BLaER1 treated with 17β-estradiol and CSF1 and Interleukin-3, amounts not matched to agents 10 nM and 100 nM (cell line): Measurements from ENCODE around the gene AMPD3.
A peak's percentile ranks its signal among the peaks of the same experiment; 100 is the strongest.

Source experiments
- H3K27ac ChIP-seq, 11 experiments: shearing (Covaris generic); formaldehyde crosslinking; 2 replicates each; pipeline ENCODE4 v1.8.1; 2022
- H3K27me3 ChIP-seq, 11 experiments: shearing (Covaris generic); formaldehyde crosslinking; 2 replicates each; pipeline ENCODE4 v1.8.1; 2022
- H3K36me3 ChIP-seq, 11 experiments: shearing (Covaris generic); formaldehyde crosslinking; 2 replicates each; pipeline ENCODE4 v1.8.1; 2022
- H3K4me1 ChIP-seq, 10 experiments: shearing (Covaris generic); formaldehyde crosslinking; 2 replicates each; pipeline ENCODE4 v1.8.1; 2022
- H3K4me2 ChIP-seq, 11 experiments: shearing (Covaris generic); formaldehyde crosslinking; 2 replicates each; pipeline ENCODE4 v1.8.1; 2022
- H3K4me3 ChIP-seq, 10 experiments: shearing (Covaris generic); formaldehyde crosslinking; 2 replicates each; pipeline ENCODE4 v1.8.1; 2022
- H3K9ac ChIP-seq, 11 experiments: shearing (Covaris generic); formaldehyde crosslinking; 2 replicates each; pipeline ENCODE4 v1.8.1; 2022
- H3K9me3 ChIP-seq, 11 experiments: shearing (Covaris generic); formaldehyde crosslinking; replicated peaks in 1 of 11; 2 replicates each; pipeline ENCODE4 v1.8.1; 2022
- H4K20me1 ChIP-seq, 11 experiments: shearing (Covaris generic); formaldehyde crosslinking; 2 replicates each; pipeline ENCODE4 v1.8.1; 2022
- Cebpa-rat ChIP-seq, 11 experiments: shearing (Covaris generic); IDR thresholded peaks; 2 replicates each; pipeline ENCODE4 v1.8.1; 2022

Gene AMPD3

GRCh38 chr11:10460611-10461275, 5.7 kb downstream of the AMPD3 start:
- H3K9ac ChIP-seq = peak overlapping the region in 3 of 11 experiments; percentile 1 to 34 (median 9); a peak in 3 of 22 replicates
- TF ChIP-seq Cebpa-rat (IDR thresholded peaks at IDR 0.05) = no peak
- H3K4me3 ChIP-seq = no peak overlapping the region
- peak overlapping the region; percentile 60 to 93 (median 74) for H3K4me2 ChIP-seq
- peak overlapping the region in 4 of 11 experiments; percentile 6 to 46 (median 28); a peak in 5 of 22 replicates for H3K27ac ChIP-seq
- peaks cover 0 to 95% (median 0%) of the 10 kb centered on the region in 11 experiments; a peak in 8 of 22 replicates for H4K20me1 ChIP-seq
- peaks cover 0 to 34% (median 11%) of the 10 kb centered on the region in 11 experiments; a peak in 15 of 22 replicates for H3K9me3 ChIP-seq
- peaks cover 55 to 63% (median 56%) of the 10 kb centered on the region in 10 experiments for H3K4me1 ChIP-seq
- no peaks in the 10 kb centered on the region for H3K27me3 ChIP-seq
- H3K36me3 ChIP-seq = peaks cover 39 to 76% (median 49%) of the 10 kb centered on the region in 11 experiments

DNA sequence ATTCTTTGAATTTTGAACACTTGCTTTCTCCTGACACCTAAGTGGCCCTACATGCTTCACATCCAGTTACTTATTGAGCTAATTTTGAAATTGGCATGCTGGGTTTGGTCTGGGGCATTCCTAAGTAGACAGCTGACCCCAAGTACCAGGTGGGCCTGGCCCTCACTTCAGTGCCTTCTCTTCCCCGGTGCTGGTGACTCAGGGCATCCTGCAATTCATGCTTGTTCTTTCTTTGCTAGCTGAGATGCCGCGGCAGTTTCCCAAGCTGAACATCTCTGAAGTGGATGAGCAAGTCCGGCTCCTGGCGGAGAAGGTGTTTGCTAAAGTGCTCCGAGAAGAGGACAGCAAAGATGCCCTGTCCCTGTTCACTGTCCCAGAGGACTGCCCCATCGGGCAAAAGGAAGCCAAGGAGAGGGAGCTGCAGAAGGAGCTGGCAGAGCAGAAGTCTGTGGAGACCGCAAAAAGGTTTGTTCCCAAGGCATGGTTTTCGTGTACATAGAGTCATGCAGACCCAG, 6.3 kb downstream of the AMPD3 start:
- Histone ChIP-seq H3K4me3 (no peak overlapping the region), H3K36me3 (peaks cover 45 to 81% (median 55%) of the 10 kb centered on the region in 11 experiments), H3K9ac (no peak overlapping the region; a peak in 1 of 22 replicates), H3K4me2 (peak overlapping the region; percentile 60 to 93 (median 74); a peak in 20 of 22 replicates), H4K20me1 (peaks cover 0 to 99% (median 0%) of the 10 kb centered on the region in 11 experiments; a peak in 8 of 22 replicates), H3K4me1 (peaks cover 50 to 63% (median 52%) of the 10 kb centered on the region in 10 experiments), H3K27ac (peak overlapping the region in 2 of 11 experiments; percentile 33 to 46; a peak in 3 of 22 replicates), H3K27me3 (no peaks in the 10 kb centered on the region), H3K9me3 (peaks cover 0 to 40% (median 17%) of the 10 kb centered on the region in 11 experiments; a peak in 19 of 22 replicates)
- TF ChIP-seq Cebpa-rat (IDR thresholded peaks at IDR 0.05) = no peak

- Histone ChIP-seq H3K36me3 (peaks cover 58 to 81% (median 67%) of the 10 kb centered on the region in 11 experiments), H3K27me3 (no peaks in the 10 kb centered on the region), H3K9me3 (peaks cover 1 to 55% (median 32%) of the 10 kb centered on the region in 11 experiments; a peak in 21 of 22 replicates), H3K4me2 (no peak overlapping the region), H3K9ac (no peak overlapping the region), H4K20me1 (peaks cover 0 to 94% (median 0%) of the 10 kb centered on the region in 11 experiments; a peak in 8 of 22 replicates), H3K4me1 (peaks cover 35 to 48% (median 37%) of the 10 kb centered on the region in 10 experiments), H3K27ac (no peak overlapping the region; a peak in 1 of 22 replicates), H3K4me3 (no peak overlapping the region)
- no peak for TF ChIP-seq Cebpa-rat (IDR thresholded peaks at IDR 0.05)
Observed at GRCh38 chr11:10462746-10463300, 7.8 kb downstream of the AMPD3 start.

DNA sequence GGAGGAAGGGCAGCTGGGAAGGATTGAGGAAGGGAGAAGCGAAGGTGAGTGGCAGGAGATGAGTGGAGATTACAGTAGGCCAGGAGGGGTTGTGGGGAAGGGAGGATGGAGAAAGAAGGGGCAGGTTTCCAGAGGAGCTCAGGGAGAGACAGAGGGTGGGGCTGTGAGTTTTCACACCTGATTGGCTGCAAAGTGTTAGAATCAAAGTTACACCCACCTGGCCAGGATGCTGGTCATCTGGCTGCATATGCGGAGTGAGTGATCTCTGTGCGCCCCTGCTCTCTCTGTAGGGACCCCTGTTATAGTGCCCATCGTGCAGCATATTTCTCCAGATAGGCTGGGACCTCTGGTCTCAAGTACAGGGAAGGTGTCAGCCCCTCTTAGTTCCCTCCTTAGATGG, 18.3 kb downstream of the AMPD3 start:
- Histone ChIP-seq H3K9ac (no peak overlapping the region), H3K4me2 (no peak overlapping the region), H3K27ac (no peak overlapping the region), H4K20me1 (peaks cover 0 to 64% (median 27%) of the 10 kb centered on the region in 11 experiments; a peak in 13 of 22 replicates), H3K4me3 (no peak overlapping the region), H3K9me3 (peaks cover 0 to 23% (median 11%) of the 10 kb centered on the region in 11 experiments; a peak in 16 of 22 replicates), H3K36me3 (peaks cover 21 to 62% (median 54%) of the 10 kb centered on the region in 11 experiments; a peak in 20 of 22 replicates), H3K27me3 (no peaks in the 10 kb centered on the region), H3K4me1 (peaks cover 0 to 12% (median 0%) of the 10 kb centered on the region in 10 experiments; a peak in 3 of 20 replicates)
- no peak for TF ChIP-seq Cebpa-rat (IDR thresholded peaks at IDR 0.05)

DNA sequence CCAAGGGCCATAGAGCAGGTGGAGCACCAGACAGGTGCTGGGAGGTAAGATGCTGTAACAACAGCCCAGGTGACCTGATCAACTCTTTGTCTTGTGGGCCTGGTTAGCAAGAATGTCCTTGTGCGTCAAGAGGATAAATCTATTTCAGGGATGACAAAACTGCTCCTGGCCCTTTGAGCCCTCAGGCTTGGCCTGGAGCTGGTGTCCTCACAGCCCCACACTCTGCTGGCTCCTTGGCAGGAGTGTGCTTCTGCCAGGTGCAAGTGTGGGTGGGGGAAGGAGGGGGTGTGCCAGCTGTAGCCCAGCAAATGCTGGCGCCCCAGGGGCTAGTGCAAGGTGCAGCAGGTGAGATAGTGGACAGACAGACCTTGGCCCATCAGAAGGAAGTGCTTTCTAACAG, 19.5 kb downstream of the AMPD3 start:
- Histone ChIP-seq H3K9me3 (peaks cover 0 to 14% (median 1%) of the 10 kb centered on the region in 11 experiments; a peak in 12 of 22 replicates), H3K36me3 (peaks cover 30 to 74% (median 66%) of the 10 kb centered on the region in 11 experiments; a peak in 20 of 22 replicates), H3K4me1 (peaks cover 0 to 12% (median 0%) of the 10 kb centered on the region in 10 experiments; a peak in 3 of 20 replicates), H4K20me1 (peaks cover 0 to 76% (median 30%) of the 10 kb centered on the region in 11 experiments; a peak in 14 of 22 replicates), H3K4me2 (no peak overlapping the region), H3K4me3 (no peak overlapping the region), H3K27ac (no peak overlapping the region), H3K9ac (no peak overlapping the region), H3K27me3 (no peaks in the 10 kb centered on the region)
- no peak for TF ChIP-seq Cebpa-rat (IDR thresholded peaks at IDR 0.05)

- H3K9me3 ChIP-seq = peaks cover 0 to under 1% (median 0%) of the 10 kb centered on the region in 11 experiments; a peak in 1 of 22 replicates
- no peak overlapping the region for H3K4me3 ChIP-seq
- H3K36me3 ChIP-seq = peaks cover 43 to 92% (median 84%) of the 10 kb centered on the region in 11 experiments
- peaks cover 0 to 12% (median 0%) of the 10 kb centered on the region in 10 experiments; a peak in 3 of 20 replicates for H3K4me1 ChIP-seq
- peaks cover 0 to 94% (median 36%) of the 10 kb centered on the region in 11 experiments; a peak in 14 of 22 replicates for H4K20me1 ChIP-seq
- TF ChIP-seq Cebpa-rat (IDR thresholded peaks at IDR 0.05) = no peak
- no peak overlapping the region for H3K27ac ChIP-seq
- no peak overlapping the region for H3K4me2 ChIP-seq
- H3K27me3 ChIP-seq = no peaks in the 10 kb centered on the region
- no peak overlapping the region for H3K9ac ChIP-seq
Observed at GRCh38 chr11:10476342-10476741, 21.3 kb downstream of the AMPD3 start.

GRCh38 chr11:10476927-10477689, 22.0 kb downstream of the AMPD3 start:
- Histone ChIP-seq H3K27ac (no peak overlapping the region), H3K4me1 (peaks cover 0 to 12% (median 0%) of the 10 kb centered on the region in 10 experiments; a peak in 3 of 20 replicates), H3K4me2 (no peak overlapping the region), H3K9me3 (no peaks in the 10 kb centered on the region), H4K20me1 (peaks cover 0 to 100% (median 36%) of the 10 kb centered on the region in 11 experiments; a peak in 14 of 22 replicates), H3K9ac (no peak overlapping the region), H3K27me3 (no peaks in the 10 kb centered on the region), H3K36me3 (peaks cover 50 to 100% (median 91%) of the 10 kb centered on the region in 11 experiments), H3K4me3 (no peak overlapping the region)
- no peak for TF ChIP-seq Cebpa-rat (IDR thresholded peaks at IDR 0.05)

DNA sequence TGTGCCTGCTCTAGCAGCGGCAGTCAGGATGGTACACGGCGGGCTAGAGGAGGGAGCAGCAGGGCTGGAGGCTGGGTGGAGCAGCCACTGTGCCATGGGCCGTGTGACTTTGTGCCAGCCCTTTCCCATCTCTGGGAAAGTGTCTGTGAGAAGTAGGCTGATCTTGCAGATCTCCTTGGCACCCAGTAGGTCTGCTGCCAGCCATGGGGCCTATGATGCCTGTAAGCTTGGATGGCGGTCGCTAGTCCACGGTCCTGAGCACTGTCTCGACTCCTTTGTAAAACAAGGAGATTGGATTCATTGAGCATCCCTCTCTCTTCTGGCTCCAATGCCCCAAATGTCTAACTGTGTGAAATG, 22.6 kb downstream of the AMPD3 start:
- Histone ChIP-seq H4K20me1 (peaks cover 0 to 100% (median 36%) of the 10 kb centered on the region in 11 experiments; a peak in 14 of 22 replicates), H3K27ac (no peak overlapping the region), H3K4me3 (no peak overlapping the region), H3K9me3 (no peaks in the 10 kb centered on the region), H3K9ac (no peak overlapping the region), H3K36me3 (peaks cover 51 to 100% (median 96%) of the 10 kb centered on the region in 11 experiments), H3K4me1 (peaks cover 0 to 12% (median 0%) of the 10 kb centered on the region in 10 experiments; a peak in 3 of 20 replicates), H3K27me3 (no peaks in the 10 kb centered on the region), H3K4me2 (no peak overlapping the region)
- TF ChIP-seq Cebpa-rat (IDR thresholded peaks at IDR 0.05) = no peak
